Pulmonary artery endothelial cell (primary cell): Measurements from ENCODE around the gene AOAH. TPM values are rescaled to one million over a fixed set of nuclear protein-coding genes. Genes with fewer than 3 reads are reported as not detected.

ENCODE experiments used
- DNase-seq: peaks from one replicate; pipeline ENCODE4 v3.0.0-alpha.2; 2011; ENCODE audit warnings: low read depth, low spot score
- total RNA-seq: library from RNA; depleted of rRNA; stranded (reverse); fragments of >200 nt; gene quantifications from 2 replicates; pipeline ENCODE4 v1.2.3, GENCODE V29; 2014

The AOAH gene
- total RNA-seq, 1 donor from 2014 or later = not detected

GRCh38 chr7:36635091-36635490, 89.2 kb downstream of the AOAH start:
- DNase-seq = no peak

GRCh38 chr7:36633377-36633776, 90.9 kb downstream of the AOAH start:
- no peak for DNase-seq

- no peak for DNase-seq
Measured at GRCh38 chr7:36630112-36630650, 94.1 kb downstream of the AOAH start.

- DNase-seq = no peak
Measured at GRCh38 chr7:36629351-36629750, 94.9 kb downstream of the AOAH start.

- no peak for DNase-seq
Measured at GRCh38 chr7:36627836-36628235, 96.5 kb downstream of the AOAH start.

GRCh38 chr7:36626111-36626510, 98.2 kb downstream of the AOAH start:
- DNase-seq = no peak

- DNase-seq = no peak
Measured at GRCh38 chr7:36625247-36625646, 99.0 kb downstream of the AOAH start.

GRCh38 chr7:36623247-36623646, 101.0 kb downstream of the AOAH start:
- no peak for DNase-seq

- no peak for DNase-seq
Measured at GRCh38 chr7:36621396-36621795, 102.9 kb downstream of the AOAH start.

GRCh38 chr7:36620166-36620708, 104.1 kb downstream of the AOAH start:
- no peak for DNase-seq

- no peak for DNase-seq
Measured at GRCh38 chr7:36617408-36617807, 106.9 kb downstream of the AOAH start.

- DNase-seq = no peak
Measured at GRCh38 chr7:36615852-36616540, 108.3 kb downstream of the AOAH start.

GRCh38 chr7:36614959-36615358, 109.3 kb downstream of the AOAH start:
- no peak for DNase-seq

- DNase-seq = no peak
Measured at GRCh38 chr7:36613031-36613614, 111.2 kb downstream of the AOAH start.

- no peak for DNase-seq
Measured at GRCh38 chr7:36611703-36612102, 112.6 kb downstream of the AOAH start.

- no peak for DNase-seq
Measured at GRCh38 chr7:36607721-36608095, 116.6 kb downstream of the AOAH start.

GRCh38 chr7:36606976-36607720, 117.1 kb downstream of the AOAH start:
- DNase-seq = no peak

GRCh38 chr7:36606153-36606975, 117.9 kb downstream of the AOAH start:
- DNase-seq = no peak

GRCh38 chr7:36605261-36606051, 118.8 kb downstream of the AOAH start:
- no peak for DNase-seq

GRCh38 chr7:36604806-36605205, 119.5 kb downstream of the AOAH start:
- DNase-seq = no peak
